Measurements from ENCODE around the gene F10.
A peak's percentile ranks its signal among the peaks of the same experiment; 100 is the strongest.

The F10 gene

GRCh38 chr13:113123226-113124201, 915 bp downstream of the F10 start:
- no peaks in the 10 kb centered on the region for H3K9me3 ChIP-seq (ENCODE audit: insufficient read depth, low read depth, low read length)
- H3K27ac ChIP-seq (ENCODE audit: low read length): no peak overlapping the region
- H3K27me3 ChIP-seq (ENCODE audit: insufficient read depth, low read length): no peaks in the 10 kb centered on the region; the same call in 1 of the 2 replicates
- H3K4me3 ChIP-seq (ENCODE audit: low read length): no peak overlapping the region
- H3K4me1 ChIP-seq (ENCODE audit: insufficient read depth, low read length): no peaks in the 10 kb centered on the region; the same call in 1 of the 2 replicates
- no peak overlapping the region for H3K9ac ChIP-seq (ENCODE audit: low read depth, low read length)
- no peaks in the 10 kb centered on the region for H3K36me3 ChIP-seq (ENCODE audit: insufficient read depth, low read depth, low read length)

- H3K27me3 ChIP-seq (ENCODE audit: insufficient read depth, low read length): no peaks in the 10 kb centered on the region; the same call in none of the 2 replicates
Observed at GRCh38 chr13:113124211-113124970, 1.8 kb downstream of the F10 start.

GRCh38 chr13:113125506-113126264, 3.1 kb downstream of the F10 start:
- Histone ChIP-seq H3K4me3 (ENCODE audit: low read length) (no peak overlapping the region), H3K9me3 (ENCODE audit: insufficient read depth, low read depth, low read length) (no peaks in the 10 kb centered on the region), H3K9ac (ENCODE audit: low read depth, low read length) (no peak overlapping the region), H3K27me3 (ENCODE audit: insufficient read depth, low read length) (no peaks in the 10 kb centered on the region; the same call in none of the 2 replicates), H3K27ac (ENCODE audit: low read length) (no peak overlapping the region), H3K4me1 (ENCODE audit: insufficient read depth, low read length) (no peaks in the 10 kb centered on the region; the same call in 1 of the 2 replicates), H3K36me3 (ENCODE audit: insufficient read depth, low read depth, low read length) (no peaks in the 10 kb centered on the region)

More at GRCh38 chr13:113124211-113124970, 1.8 kb downstream of the F10 start:
- Histone ChIP-seq H3K4me3 (ENCODE audit: low read length) (no peak overlapping the region), H3K4me1 (ENCODE audit: insufficient read depth, low read length) (no peaks in the 10 kb centered on the region; the same call in 1 of the 2 replicates), H3K9me3 (ENCODE audit: insufficient read depth, low read depth, low read length) (no peaks in the 10 kb centered on the region), H3K9ac (ENCODE audit: low read depth, low read length) (no peak overlapping the region), H3K36me3 (ENCODE audit: insufficient read depth, low read depth, low read length) (no peaks in the 10 kb centered on the region), H3K27ac (ENCODE audit: low read length) (no peak overlapping the region)

- Histone ChIP-seq H3K27me3 (ENCODE audit: insufficient read depth, low read length) (no peaks in the 10 kb centered on the region; the same call in none of the 2 replicates), H3K4me3 (ENCODE audit: low read length) (no peak overlapping the region), H3K36me3 (ENCODE audit: insufficient read depth, low read depth, low read length) (no peaks in the 10 kb centered on the region), H3K9ac (ENCODE audit: low read depth, low read length) (no peak overlapping the region), H3K9me3 (ENCODE audit: insufficient read depth, low read depth, low read length) (no peaks in the 10 kb centered on the region), H3K4me1 (ENCODE audit: insufficient read depth, low read length) (no peaks in the 10 kb centered on the region; the same call in 1 of the 2 replicates), H3K27ac (ENCODE audit: low read length) (no peak overlapping the region)
Observed at GRCh38 chr13:113126265-113127150, 3.9 kb downstream of the F10 start.

- H3K9me3 ChIP-seq (ENCODE audit: insufficient read depth, low read depth, low read length): no peaks in the 10 kb centered on the region
- no peak overlapping the region for H3K27ac ChIP-seq (ENCODE audit: low read length)
- H3K4me1 ChIP-seq (ENCODE audit: insufficient read depth, low read length): no peaks in the 10 kb centered on the region
- no peaks in the 10 kb centered on the region for H3K36me3 ChIP-seq (ENCODE audit: insufficient read depth, low read depth, low read length)
- H3K4me3 ChIP-seq (ENCODE audit: low read length): no peak overlapping the region
- no peaks in the 10 kb centered on the region; the same call in none of the 2 replicates for H3K27me3 ChIP-seq (ENCODE audit: insufficient read depth, low read length)
- no peak overlapping the region for H3K9ac ChIP-seq (ENCODE audit: low read depth, low read length)
Observed at GRCh38 chr13:113129480-113129879, 6.9 kb downstream of the F10 start.

GRCh38 chr13:113129921-113130750, 7.5 kb downstream of the F10 start:
- Histone ChIP-seq H3K9ac (ENCODE audit: low read depth, low read length) (no peak overlapping the region), H3K4me3 (ENCODE audit: low read length) (no peak overlapping the region), H3K9me3 (ENCODE audit: insufficient read depth, low read depth, low read length) (no peaks in the 10 kb centered on the region), H3K27me3 (ENCODE audit: insufficient read depth, low read length) (no peaks in the 10 kb centered on the region; the same call in none of the 2 replicates), H3K27ac (ENCODE audit: low read length) (no peak overlapping the region), H3K4me1 (ENCODE audit: insufficient read depth, low read length) (no peaks in the 10 kb centered on the region), H3K36me3 (ENCODE audit: insufficient read depth, low read depth, low read length) (no peaks in the 10 kb centered on the region)

- no peak overlapping the region for H3K27ac ChIP-seq (ENCODE audit: low read length)
- no peaks in the 10 kb centered on the region for H3K9me3 ChIP-seq (ENCODE audit: insufficient read depth, low read depth, low read length)
- H3K36me3 ChIP-seq (ENCODE audit: insufficient read depth, low read depth, low read length): no peaks in the 10 kb centered on the region
- no peak overlapping the region for H3K4me3 ChIP-seq (ENCODE audit: low read length)
- no peaks in the 10 kb centered on the region for H3K27me3 ChIP-seq (ENCODE audit: insufficient read depth, low read length)
- H3K9ac ChIP-seq (ENCODE audit: low read depth, low read length): no peak overlapping the region
- peaks cover 15% of the 10 kb centered on the region; the same call in 1 of the 2 replicates for H3K4me1 ChIP-seq (ENCODE audit: insufficient read depth, low read length)
Observed at GRCh38 chr13:113135281-113135760, 12.7 kb downstream of the F10 start.

- no peak overlapping the region for H3K27ac ChIP-seq (ENCODE audit: low read length)
- H3K9me3 ChIP-seq (ENCODE audit: insufficient read depth, low read depth, low read length): no peaks in the 10 kb centered on the region
- H3K27me3 ChIP-seq (ENCODE audit: insufficient read depth, low read length): no peaks in the 10 kb centered on the region
Observed at GRCh38 chr13:113137691-113138298, 15.2 kb downstream of the F10 start.

GRCh38 chr13:113138792-113139551, 16.4 kb downstream of the F10 start:
- H3K36me3 ChIP-seq (ENCODE audit: insufficient read depth, low read depth, low read length): no peaks in the 10 kb centered on the region
- H3K4me3 ChIP-seq (ENCODE audit: low read length): no peak overlapping the region
- H3K9me3 ChIP-seq (ENCODE audit: insufficient read depth, low read depth, low read length): no peaks in the 10 kb centered on the region
- H3K4me1 ChIP-seq (ENCODE audit: insufficient read depth, low read length): peaks cover 15% of the 10 kb centered on the region; the same call in 1 of the 2 replicates
- H3K9ac ChIP-seq (ENCODE audit: low read depth, low read length): no peak overlapping the region
- no peaks in the 10 kb centered on the region for H3K27me3 ChIP-seq (ENCODE audit: insufficient read depth, low read length)
- H3K27ac ChIP-seq (ENCODE audit: low read length): no peak overlapping the region

More at GRCh38 chr13:113137691-113138298, 15.2 kb downstream of the F10 start:
- H3K4me3 ChIP-seq (ENCODE audit: low read length): peak overlapping the region; percentile 15; the same call in 1 of the 2 replicates
- peak overlapping the region; percentile 31; the same call in 1 of the 2 replicates for H3K9ac ChIP-seq (ENCODE audit: low read depth, low read length)
- peaks cover 15% of the 10 kb centered on the region; the same call in 1 of the 2 replicates for H3K4me1 ChIP-seq (ENCODE audit: insufficient read depth, low read length)
- no peaks in the 10 kb centered on the region for H3K36me3 ChIP-seq (ENCODE audit: insufficient read depth, low read depth, low read length)
